Ovary (tissue), 9 donors: ENCODE data around the gene NSMF. TPM values are rescaled to one million over a fixed set of nuclear protein-coding genes. Genes with fewer than 3 reads are reported as not detected.
"Not testable (repeated sequence)": the region's sequence is repeated elsewhere in the genome, so short reads cannot be mapped to it uniquely, and the experiment has no call there.

Experiments
- DNase-seq, 5 donors: peaks; one replicate each; pipeline ENCODE4 v3.0.0-alpha.2; 2019 to 2020
- H3K27ac ChIP-seq, 2 donors: fragments of 200-600 bp; one replicate each; pipeline versions ENCODE4 v1.5.1 to v1.8.0; 2019 to 2022
- H3K27me3 ChIP-seq: fragments of 200-600 bp; one replicate; pipeline ENCODE4 v1.8.0; 2022
- H3K36me3 ChIP-seq: fragments of 200-600 bp; sonication (generic); one replicate; pipeline ENCODE4 v1.5.1; 2019
- H3K4me1 ChIP-seq: one replicate; pipeline ENCODE4 v1.8.1; 2013; ENCODE audit warnings: mild to moderate bottlenecking, moderate library complexity; ENCODE audit not compliant: insufficient read depth
- H3K4me3 ChIP-seq: fragments of 200-600 bp; sonication (generic); one replicate; pipeline ENCODE4 v1.5.1; 2017
- H3K9me3 ChIP-seq, 2 donors: fragments of 200-600 bp in 1 of 2; sonication (generic) in 1 of 2; one replicate each; pipeline versions ENCODE4 v1.5.1 to v1.8.1; 2013 to 2019; ENCODE audit warnings: mild to moderate bottlenecking in 1 of 2, moderate library complexity in 1 of 2
- EP300 ChIP-seq: sonication (generic); formaldehyde crosslinking; IDR thresholded peaks from one replicate; pipeline ENCODE4 v1.6.1; 2017; ENCODE audit warnings: antibody characterized with exemption
- POLR2A ChIP-seq: fragments of 450-650 bp; IDR thresholded peaks from one replicate; pipeline ENCODE4 v1.6.1; 2017; ENCODE audit warnings: antibody characterized with exemption, mild to moderate bottlenecking, moderate library complexity
- WGBS, 3 donors: extraction: QIAGEN DNeasy Blood & Tissue Kit in 1 of 3; methylation state at CpG; one replicate each; pipeline versions ENCODE4 v1.1.5 to v1.1.7; 2013 to 2017; 5-methylcytosine and 5-hydroxymethylcytosine counted together
- intact Hi-C, 4 donors: fragments of 100-400 bp; cut with DNase I; formaldehyde crosslinking; loops; one replicate each; pipeline versions ENCODE4 v1.11.0 to v1.15.1; 2022 to 2023
- polyA plus RNA-seq, 2 donors: library from polyadenylated mRNA; stranded (reverse); fragments of 200-250 nt in 1 of 2; fragments of 350-450 nt in 1 of 2; fragmentation: Illumina TruSeq in 1 of 2; extraction: RNeasy Lipid Tissue Mini Kit (QIAGEN cat#74804) in 1 of 2; gene quantifications; one replicate each; pipeline ENCODE4 v1.2.3, GENCODE V29; 2013 to 2014
- total RNA-seq, 7 donors: library from RNA; depleted of rRNA in 2 of 7; stranded (reverse); fragments of >200 nt in 2 of 7; fragmentation: NEBNext Ultra II Directional in 3 of 7; extraction: Animal tissue kit (Norgen Biotek cat#: 25700) in 3 of 7; gene quantifications; one replicate each; pipeline versions ENCODE4 v1.1.0 to v1.2.4, GENCODE V29; 2016 to 2023
- TF ChIP-seq, protein P1 (sequence below), 3 donors: fragments of 450-650 bp in 2 of 3; fragments of 200-600 bp in 1 of 3; IDR thresholded peaks; one replicate each; pipeline versions ENCODE4 v1.5.1 to v1.8.0; 2016 to 2022; ENCODE audit warnings: antibody characterized with exemption in 3 of 3, mild to moderate bottlenecking in 1 of 3
- donor health status: DM: no; HTN: no; CAD: no; lungs with moderate emphysema.
- donor health status: DM: no; HTN: no; CAD: no.
- donor health status: Bipolar disorder and iron deficiency.
- donor health status: DM: yes; HTN: yes; CAD: no.
- donor health status: DM: no; HTN: no; CAD: no.
- donor health status: DM: yes; HTN: yes; CAD: no.

NSMF gene
- total and polyA plus RNA-seq, 9 donors: 22.9 to 50.3 (median 29.5) TPM

DNA sequence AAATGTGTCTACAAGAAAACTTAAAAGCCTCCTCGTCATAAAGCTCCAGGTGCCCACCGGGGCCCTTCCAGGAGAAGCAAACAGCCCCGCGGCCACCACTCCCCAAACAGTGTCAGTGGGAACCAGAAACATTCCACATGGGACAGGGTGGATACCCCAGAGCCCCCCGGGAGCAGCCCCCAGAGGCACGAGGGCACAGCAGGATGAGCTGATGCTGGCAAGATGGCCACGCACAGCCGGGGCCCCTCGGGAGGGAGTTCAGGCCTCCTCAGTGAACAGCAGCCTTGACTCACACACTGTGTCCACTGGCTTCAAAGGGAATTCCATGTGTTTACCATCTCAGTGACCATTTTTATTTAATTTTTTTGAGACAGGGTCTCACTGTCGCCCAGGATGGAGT is 46.7 kb downstream of the NSMF start:
- WGBS, 3 donors: 57 to 63% (median 59%) methylated on average over 10 of the region's 10 CpGs
- Histone ChIP-seq H3K36me3 (no peaks in the 10 kb centered on the region), H3K4me3 (no peak overlapping the region), H3K27ac (no peak overlapping the region), H3K27me3 (no peaks in the 10 kb centered on the region), H3K9me3 (no peaks in the 10 kb centered on the region), H3K4me1 (peaks cover 18% of the 10 kb centered on the region)
- DNase-seq: peak in 1 of 5 donors; percentile 38
- intact Hi-C loops: no loop called here
- TF ChIP-seq EP300 (no peak), POLR2A (no peak)
- TF ChIP-seq, protein P1, sequence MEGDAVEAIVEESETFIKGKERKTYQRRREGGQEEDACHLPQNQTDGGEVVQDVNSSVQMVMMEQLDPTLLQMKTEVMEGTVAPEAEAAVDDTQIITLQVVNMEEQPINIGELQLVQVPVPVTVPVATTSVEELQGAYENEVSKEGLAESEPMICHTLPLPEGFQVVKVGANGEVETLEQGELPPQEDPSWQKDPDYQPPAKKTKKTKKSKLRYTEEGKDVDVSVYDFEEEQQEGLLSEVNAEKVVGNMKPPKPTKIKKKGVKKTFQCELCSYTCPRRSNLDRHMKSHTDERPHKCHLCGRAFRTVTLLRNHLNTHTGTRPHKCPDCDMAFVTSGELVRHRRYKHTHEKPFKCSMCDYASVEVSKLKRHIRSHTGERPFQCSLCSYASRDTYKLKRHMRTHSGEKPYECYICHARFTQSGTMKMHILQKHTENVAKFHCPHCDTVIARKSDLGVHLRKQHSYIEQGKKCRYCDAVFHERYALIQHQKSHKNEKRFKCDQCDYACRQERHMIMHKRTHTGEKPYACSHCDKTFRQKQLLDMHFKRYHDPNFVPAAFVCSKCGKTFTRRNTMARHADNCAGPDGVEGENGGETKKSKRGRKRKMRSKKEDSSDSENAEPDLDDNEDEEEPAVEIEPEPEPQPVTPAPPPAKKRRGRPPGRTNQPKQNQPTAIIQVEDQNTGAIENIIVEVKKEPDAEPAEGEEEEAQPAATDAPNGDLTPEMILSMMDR (IDR thresholded peaks at IDR 0.05): no peak

DNA sequence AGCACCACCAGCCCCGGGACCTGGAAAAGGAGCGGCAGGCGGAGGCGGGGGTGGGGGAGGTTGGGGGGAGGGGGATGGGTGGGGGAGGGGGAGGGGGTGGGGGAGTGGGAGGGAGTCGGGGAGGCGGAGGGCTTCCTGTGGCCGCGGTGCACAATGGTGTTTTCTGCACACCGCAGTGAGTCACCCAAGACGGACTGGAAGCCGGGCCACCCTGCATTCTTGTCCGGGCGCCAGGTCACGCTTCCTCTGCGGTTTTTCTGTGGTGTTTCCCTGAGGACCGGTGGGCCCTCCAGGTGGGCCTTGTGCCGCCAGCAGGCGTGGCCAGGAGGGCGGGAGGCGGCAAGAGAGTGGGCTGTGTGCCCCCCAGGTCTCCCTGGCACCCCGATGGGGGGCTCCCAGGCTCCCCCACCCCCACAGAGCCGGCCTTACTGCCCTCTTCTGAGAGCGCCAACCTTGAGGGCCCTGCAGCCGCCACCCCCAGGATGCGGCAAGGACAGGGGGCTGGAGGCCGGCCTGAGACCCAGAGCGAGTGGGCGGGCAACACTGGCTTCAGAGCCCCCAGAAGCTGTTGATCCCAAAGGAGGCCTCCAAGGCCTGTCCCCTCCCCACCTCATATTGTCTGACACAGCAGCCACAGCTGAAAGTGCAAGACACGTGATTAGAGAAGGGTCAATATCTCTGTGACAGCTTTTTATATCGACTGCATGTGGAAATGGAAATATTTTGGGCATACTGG is 47.3 kb downstream of the NSMF start:
- WGBS, 3 donors: 10 to 20% (median 11%) methylated on average over 25 to 30 of the region's 30 CpGs
- Histone ChIP-seq H3K27ac (peak overlapping the region; percentile 23 to 53), H3K36me3 (no peaks in the 10 kb centered on the region), H3K4me1 (peaks cover 18% of the 10 kb centered on the region), H3K27me3 (no peaks in the 10 kb centered on the region), H3K4me3 (no peak overlapping the region), H3K9me3 (no peaks in the 10 kb centered on the region)
- intact Hi-C loops: no loop called here
- no peak for TF ChIP-seq EP300
- TF ChIP-seq, protein P1 (IDR thresholded peaks at IDR 0.05): no peak
- TF ChIP-seq POLR2A: no peak
- DNase-seq: peak; percentile 86 to 88 (median 87)

- H3K27ac ChIP-seq: no peak overlapping the region
- peaks cover 22% of the 10 kb centered on the region for H3K4me1 ChIP-seq
- H3K27me3 ChIP-seq: no peaks in the 10 kb centered on the region
- H3K36me3 ChIP-seq: no peaks in the 10 kb centered on the region
- TF ChIP-seq, protein P1 (IDR thresholded peaks at IDR 0.05): no peak
- TF ChIP-seq POLR2A (no peak), EP300 (no peak)
- WGBS, 3 donors: 22 to 40% (median 34%) methylated on average over 1 to 17 of the region's 17 CpGs
- intact Hi-C loops: no loop called here
- H3K4me3 ChIP-seq: no peak overlapping the region
- DNase-seq: no peak
- no peaks in the 10 kb centered on the region for H3K9me3 ChIP-seq
Observed at GRCh38 chr9:137411260-137411644, 47.9 kb downstream of the NSMF start.

- intact Hi-C loops: no loop called here
- WGBS, 3 donors: 75 to 88% (median 77%) methylated on average over 6 to 15 of the region's 15 CpGs
- Histone ChIP-seq H3K4me3 (no peak overlapping the region), H3K27ac (no peak overlapping the region), H3K36me3 (no peaks in the 10 kb centered on the region), H3K4me1 (peaks cover 22% of the 10 kb centered on the region), H3K27me3 (no peaks in the 10 kb centered on the region), H3K9me3 (no peaks in the 10 kb centered on the region)
- TF ChIP-seq EP300: no peak
- no peak for TF ChIP-seq POLR2A
- TF ChIP-seq, protein P1 (IDR thresholded peaks at IDR 0.05): no peak
- peak in 1 of 5 donors; percentile 46 for DNase-seq
Observed at GRCh38 chr9:137410891-137411249, 48.3 kb downstream of the NSMF start.

- H3K27ac ChIP-seq, H3K36me3 ChIP-seq, intact Hi-C loops, H3K27me3 ChIP-seq, H3K9me3 ChIP-seq, H3K4me3 ChIP-seq: not testable (repeated sequence)
- H3K4me1 ChIP-seq: peaks cover 22% of the 10 kb centered on the region
- DNase-seq: peak in 2 of 5 donors; percentile 46 to 52
- WGBS, 3 donors: 79 to 86% (median 80%) methylated on average over 12 to 18 of the region's 18 CpGs
Observed at GRCh38 chr9:137410236-137410890, 48.8 kb downstream of the NSMF start.
